HG03571 (cell line): Measurements from ENCODE around the gene PLA2G6.

Source experiments
- ATAC-seq: cut with Tn5 transposase; IDR thresholded peaks from one replicate; pipeline ENCODE4 v1.9.1; 2021; ENCODE audit not compliant: unreplicated experiment

Gene PLA2G6

DNA sequence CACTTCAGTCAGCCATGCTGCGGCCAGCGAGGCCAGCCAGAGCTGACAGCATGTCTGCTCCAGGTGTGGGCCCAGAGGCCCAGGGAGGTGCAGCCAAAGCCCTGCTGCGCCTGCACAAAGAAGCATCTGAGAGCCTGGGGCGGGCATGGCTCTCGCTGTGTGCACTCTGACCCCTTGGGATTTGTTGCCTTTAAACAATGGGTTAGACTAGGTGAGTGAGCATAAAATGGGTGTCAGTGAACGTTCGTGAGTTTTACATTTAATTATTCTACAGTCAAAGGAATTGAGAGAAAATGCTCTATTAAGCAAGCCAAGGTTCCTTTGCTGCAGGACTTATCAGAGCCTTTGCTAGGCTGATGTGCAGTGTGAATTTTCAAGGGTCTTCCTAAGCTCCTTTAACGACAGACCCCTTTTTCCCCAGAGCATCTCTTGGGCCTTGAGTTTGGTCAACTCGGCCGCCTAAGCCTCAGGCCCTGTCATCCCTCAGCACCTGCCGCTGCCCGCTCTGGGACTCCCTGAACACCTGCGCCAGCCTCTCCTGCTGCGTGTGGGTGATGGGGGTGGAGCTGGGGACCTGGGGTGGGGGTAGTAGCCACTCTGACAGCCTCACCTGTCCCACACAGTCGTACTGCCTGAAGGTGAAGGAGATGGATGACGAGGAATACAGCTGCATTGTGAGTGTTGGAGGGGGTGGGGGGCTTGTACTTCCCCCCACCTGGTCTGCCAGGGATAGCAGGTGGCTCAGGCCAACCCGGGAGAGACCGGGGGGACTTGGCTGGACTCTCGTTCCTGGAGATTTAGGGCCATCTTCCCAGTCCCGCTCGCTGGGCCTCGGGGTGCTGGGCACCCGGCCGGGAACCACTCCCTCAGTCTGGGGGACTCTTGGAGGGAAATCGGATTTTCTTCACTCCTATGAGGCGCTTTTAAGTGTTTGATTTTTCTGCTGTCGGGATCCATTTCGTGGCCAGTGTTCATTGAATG, 108.2 kb downstream of the PLA2G6 start:
- no peak for ATAC-seq

DNA sequence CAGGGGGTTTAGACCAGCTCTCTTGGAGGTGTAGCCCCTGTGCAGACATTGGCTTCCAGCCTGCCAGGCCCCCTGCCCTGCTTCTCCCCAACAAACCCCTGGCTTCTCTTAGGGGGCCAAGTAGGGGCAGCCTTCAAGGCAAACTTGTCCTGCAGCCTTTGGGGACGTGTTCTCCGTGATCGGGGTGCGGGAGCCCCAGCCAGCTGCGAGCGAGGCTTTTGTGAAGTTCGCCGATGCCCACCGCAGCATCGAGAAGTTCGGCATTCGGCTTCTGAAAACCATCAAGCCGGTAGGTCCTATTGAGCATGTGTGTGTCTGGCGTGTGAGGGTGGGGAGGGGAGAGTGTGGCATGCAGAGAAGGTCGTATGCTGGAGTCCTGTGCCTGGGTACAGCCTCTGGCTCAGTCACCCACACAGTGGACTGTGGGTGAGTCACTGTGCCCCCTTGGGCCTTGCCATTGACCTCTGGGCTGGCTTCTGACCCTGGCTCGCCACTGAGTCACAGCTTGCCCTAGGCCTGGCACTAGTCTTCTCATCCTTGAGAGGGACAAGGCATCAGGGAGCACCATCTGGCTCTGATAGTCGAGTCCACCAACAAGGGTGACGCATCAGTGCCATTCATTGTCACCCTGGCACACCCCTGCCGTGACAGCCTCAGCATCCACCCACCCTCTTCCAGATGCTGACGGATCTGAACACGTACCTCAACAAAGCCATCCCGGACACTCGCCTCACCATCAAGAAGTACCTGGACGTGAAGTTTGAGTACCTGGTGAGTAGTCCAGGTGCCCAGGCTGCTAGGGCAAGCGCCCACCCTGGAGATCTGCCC, 109.1 kb downstream of the PLA2G6 start:
- no peak for ATAC-seq

DNA sequence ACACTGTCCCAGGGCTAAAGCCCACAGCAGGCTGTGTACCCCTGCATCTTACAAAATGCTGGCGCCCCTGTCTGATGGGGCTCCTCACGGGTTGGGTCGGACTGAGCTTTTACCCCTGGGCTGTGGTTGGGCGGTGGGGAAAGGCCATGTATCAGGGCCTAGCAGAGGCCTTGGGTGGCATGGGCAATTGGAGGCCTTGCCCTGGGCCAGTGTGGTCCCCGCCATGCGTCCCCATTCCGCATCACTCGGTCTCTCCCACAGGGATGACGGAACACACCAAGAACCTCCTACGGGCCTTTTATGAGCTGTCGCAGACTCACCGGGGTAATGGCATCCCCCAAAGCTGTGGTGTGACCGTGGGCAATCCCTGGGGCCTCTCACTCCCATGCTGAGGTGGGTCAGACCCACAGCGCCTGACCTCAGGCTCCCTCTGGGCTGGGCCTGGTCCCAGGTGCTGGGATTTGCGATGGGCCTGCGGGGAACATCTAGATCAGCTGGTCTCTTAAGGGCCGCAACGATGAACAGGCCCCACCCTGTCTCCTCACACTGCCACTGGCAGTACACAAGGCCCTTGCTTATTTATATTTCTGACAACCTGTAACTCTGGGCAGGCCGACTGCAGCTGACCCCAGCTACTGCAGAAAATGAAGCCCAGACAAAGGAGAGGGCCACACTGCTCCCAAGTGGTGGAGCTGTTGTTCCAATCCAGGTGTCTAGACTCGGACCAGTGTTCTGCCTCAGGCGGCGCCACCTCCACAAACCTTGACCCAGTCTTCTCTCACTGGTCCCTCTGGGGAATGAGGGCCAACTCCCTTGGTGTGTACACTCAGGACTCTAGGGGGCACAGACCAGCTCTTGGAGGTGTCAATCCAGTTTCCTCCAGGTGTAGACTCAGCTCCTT, 110.0 kb downstream of the PLA2G6 start:
- no peak for ATAC-seq

DNA sequence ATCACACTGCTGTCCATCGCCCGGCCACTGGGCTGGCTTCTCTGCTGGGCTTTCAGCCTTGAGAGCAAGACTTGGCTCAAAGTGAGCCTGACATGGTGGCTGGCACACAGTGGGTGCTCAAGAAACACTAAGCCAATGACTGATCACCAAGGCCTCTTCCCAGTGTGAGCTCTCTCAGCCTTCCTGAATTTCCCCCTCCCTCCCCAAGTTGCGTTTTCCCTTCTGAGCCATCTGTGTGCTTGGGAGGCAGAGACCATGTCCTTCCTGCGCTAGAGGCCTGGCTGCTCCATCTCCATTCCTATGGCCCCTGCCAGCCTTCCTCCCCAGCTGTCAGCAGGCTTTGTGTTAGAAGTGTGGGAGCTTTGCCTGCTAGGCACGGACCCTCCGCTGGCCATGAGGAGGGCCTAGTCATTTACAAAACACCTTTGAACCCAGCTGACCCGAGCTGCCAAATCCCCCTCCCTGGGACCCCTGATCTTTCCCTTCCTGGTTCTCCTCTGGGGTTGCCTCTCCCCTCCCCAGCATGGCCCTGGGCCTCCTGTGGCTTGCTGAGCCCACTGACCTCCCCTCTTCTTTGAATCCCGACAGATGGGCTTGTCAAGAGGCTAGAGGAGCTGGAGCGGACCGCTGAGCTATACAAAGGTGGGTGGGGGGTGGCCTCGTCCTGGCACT, 111.2 kb downstream of the PLA2G6 start:
- ATAC-seq, result no peak

DNA sequence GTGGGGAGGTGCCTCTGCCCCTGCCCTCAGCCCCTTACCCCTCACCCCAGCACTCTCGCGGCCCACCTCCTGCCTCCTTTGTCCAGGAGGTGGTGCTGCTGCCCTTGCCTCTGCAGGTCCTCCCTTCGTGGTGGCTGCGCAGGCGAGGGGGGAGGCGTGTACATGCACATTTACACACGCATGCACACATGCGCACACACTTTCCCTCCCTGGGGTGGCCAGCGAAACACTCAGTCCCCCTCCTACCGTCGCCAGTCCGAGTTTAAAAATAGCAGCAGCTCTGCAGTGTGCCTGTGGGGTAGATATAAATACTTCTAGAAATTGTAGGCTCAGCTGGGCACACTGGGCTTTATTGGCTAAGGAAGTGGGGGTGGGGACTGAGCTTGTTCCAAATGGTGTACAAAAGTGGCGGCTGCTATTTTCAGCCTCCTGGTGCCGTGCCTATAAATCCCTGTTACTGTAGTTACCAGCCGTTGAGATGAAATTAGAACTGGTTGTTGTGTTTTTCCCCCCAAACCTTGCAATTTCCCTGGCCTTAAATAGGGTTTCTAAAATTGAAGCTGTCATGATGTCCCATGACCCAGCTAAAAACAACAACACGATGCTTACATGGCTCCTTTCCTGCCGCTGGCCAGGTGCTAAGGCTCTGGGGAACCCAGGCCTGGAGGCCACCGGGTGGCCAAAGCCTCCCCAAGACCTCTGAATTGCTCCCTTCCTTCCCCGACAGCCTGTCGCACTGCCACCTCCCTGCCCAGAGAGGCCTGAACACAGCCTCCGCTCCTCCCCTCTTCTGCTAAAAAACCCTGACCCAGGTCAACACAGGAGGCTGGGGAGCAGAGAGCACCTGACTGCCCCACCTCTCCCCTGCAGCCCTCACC, 112.0 kb downstream of the PLA2G6 start:
- no peak for ATAC-seq

DNA sequence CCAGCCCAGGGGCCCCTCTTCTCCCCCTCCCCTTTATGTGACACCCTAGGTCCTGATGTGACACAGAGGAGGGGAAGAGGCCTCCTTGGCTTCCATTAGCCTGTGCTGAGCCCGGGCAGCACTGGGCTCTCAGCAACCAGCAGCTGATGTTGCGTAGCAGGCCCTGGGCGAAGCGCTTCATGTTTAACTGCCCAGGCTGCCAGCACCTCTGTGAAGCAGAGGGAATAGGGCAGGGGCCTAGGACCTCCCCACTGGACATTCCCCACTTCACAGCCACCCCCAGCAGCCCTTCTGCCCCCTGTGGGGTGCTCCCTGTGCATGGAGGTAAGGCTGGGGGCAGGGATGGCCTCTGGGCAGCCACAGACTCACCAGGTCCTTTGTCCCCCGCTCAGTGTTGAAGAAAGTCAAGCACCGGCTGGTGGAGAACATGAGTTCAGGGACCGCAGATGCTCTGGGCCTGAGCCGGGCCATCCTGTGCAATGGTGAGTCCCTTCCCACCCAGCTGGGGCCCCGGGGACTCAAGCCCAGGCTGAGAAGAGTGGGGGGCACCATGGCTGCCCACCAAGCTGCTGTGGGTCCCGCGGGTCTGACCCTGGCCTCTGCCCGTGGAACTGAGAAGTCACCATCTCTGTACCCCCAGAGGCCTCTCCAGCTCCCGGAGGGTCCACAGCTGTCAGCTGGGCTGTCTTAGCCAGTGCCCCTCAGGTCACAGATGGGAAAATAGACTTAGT, 112.8 kb downstream of the PLA2G6 start:
- ATAC-seq, result no peak

DNA sequence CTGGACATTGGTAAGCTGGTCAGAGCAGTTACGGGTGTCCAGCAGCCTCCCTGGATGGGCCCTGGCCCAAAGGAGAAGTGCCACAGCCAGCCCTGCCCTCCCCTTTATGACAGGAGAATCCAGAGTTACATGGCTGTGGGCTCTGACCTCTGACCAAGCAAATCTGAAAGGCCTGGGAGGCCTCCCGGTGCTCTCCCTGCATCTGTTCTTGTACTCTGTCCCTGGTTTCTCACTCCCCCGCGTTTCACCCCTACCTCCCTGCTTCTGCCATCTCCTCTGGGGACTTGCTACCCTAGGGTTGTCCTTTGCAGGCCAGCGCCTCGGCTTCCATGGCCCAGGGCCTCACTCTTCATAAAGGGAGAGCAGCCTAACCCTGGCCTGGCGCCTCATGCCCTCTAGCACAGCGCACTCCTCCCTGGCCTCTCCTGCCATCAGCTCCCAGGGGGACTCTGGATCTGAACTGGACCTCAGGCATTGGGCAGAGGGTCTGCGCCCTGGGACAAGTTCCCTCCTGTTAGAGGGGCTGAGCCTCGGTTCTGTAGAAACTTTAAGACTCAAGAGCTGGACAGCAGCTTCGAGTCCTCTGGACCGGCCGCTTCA, 113.8 kb downstream of the PLA2G6 start:
- no peak for ATAC-seq

DNA sequence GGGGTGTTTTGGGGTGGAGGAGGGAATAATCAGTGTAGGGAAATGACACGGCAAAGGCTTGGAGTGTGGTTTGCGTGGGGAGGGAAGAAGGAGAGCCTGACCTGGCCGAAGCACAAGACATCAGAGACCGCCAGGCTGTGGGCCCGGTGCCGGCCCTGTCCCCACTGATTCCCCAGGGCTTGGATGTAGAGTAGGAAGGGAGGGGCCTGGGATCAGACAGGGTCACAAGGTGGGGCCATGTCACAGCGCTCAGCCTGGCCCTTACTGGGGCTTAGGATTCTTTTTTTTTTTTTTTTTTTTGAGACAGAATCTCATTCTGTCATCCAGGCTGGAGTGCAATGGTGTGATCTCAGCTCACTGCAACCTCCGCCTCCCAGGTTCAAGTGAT, 114.6 kb downstream of the PLA2G6 start:
- no peak for ATAC-seq

DNA sequence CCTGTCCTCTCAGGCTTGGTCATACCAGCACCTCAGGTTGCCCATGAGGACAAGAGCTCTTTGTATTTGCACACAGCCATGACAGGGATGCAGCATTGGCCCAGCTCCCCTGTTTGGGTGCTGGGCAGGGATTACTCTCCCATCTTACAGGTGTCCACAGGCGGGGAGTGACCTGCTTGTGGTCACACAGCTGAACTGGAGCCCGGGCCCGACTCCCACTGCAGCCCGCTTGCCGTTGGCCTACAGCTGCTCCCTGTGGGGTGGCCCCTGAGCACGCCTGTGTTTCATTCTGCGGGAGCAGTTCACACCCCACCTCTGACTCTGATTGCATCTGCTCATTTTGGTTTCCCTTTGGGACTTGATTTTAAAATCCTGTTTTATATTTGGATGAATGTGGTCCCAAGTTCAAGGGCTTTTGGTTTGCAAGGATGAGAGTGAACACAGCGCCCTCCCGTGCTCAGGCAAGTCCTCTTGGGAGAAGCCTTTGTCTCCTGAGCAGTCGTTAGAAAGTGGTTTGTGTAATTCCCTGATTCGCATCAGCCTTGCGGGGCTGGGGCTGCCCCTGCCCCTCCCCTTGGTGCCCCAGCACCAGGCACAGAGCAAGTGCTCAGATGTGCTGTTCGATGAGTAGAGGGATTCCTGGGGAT, 115.1 kb downstream of the PLA2G6 start:
- no peak for ATAC-seq

DNA sequence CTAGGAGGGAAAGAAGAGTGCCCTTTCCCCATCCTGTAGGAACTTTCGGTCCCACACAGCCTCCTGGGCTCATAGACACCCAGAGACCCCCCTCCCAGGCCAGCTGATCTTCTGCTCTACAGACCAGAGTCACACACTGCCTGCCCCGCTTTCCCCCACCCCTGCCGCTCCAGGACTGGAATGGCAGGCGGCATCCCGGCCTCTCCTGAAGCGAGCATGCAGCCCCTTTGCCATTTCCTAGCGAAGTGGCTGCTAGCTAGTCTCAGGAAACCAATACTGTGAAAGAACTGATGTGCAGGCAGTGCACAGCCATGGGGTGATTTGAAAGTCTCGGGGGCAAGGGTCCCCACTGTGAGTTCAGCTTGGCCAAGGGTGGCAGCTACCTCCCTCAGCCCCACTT, 116.1 kb downstream of the PLA2G6 start:
- ATAC-seq, result no peak

DNA sequence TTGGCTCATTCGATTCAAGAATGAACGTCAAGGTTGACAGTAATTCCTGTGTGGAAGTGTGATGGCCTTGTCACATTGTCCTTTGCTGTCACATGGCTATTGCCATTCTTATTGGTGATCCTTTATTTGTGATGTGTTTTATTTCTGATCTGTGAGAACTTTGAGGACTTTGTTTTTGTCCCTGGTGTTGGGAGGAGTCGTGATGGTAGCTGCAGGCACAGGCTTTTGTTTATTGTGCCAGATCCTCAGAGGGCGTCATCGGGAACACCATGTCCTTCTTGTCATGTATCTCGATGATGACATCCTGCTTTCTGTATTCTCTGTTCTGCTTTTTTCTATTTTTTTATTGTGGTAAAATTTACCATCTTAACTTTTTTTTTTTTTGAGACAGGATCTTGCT, 118.8 kb downstream of the PLA2G6 start:
- no peak for ATAC-seq
